Colon (tissue), 2 donors: Measurements from ENCODE around the gene VSNL1.

Experiments used
- FAIRE-seq: peaks from 2 replicates; lab custom pipeline; 2012; peaks lifted over from hg19 to GRCh38; lab: Jason Lieb, UNC
- donor health status: control.
- donor health status: control.

The VSNL1 gene

GRCh38 chr2:17583166-17583565, 42.7 kb downstream of the VSNL1 start:
- no peak for FAIRE-seq

- no peak for FAIRE-seq
Measured at GRCh38 chr2:17583646-17584045, 43.1 kb downstream of the VSNL1 start.

- FAIRE-seq: no peak
Measured at GRCh38 chr2:17584689-17585088, 44.2 kb downstream of the VSNL1 start.

GRCh38 chr2:17587469-17587868, 47.0 kb downstream of the VSNL1 start:
- FAIRE-seq: no peak

GRCh38 chr2:17588031-17588430, 47.5 kb downstream of the VSNL1 start:
- no peak for FAIRE-seq

- no peak for FAIRE-seq
Measured at GRCh38 chr2:17589406-17590035, 49.0 kb downstream of the VSNL1 start.

- FAIRE-seq: no peak
Measured at GRCh38 chr2:17590342-17590911, 49.9 kb downstream of the VSNL1 start.

- FAIRE-seq: no peak
Measured at GRCh38 chr2:17591846-17592245, 51.4 kb downstream of the VSNL1 start.

- no peak for FAIRE-seq
Measured at GRCh38 chr2:17592731-17593409, 52.4 kb downstream of the VSNL1 start.

- no peak for FAIRE-seq
Measured at GRCh38 chr2:17593445-17593840, 52.9 kb downstream of the VSNL1 start.

GRCh38 chr2:17593841-17594491, 53.5 kb downstream of the VSNL1 start:
- FAIRE-seq: no peak

- FAIRE-seq: no peak
Measured at GRCh38 chr2:17594533-17595401, 54.3 kb downstream of the VSNL1 start.

- no peak for FAIRE-seq
Measured at GRCh38 chr2:17599617-17600016, 59.1 kb downstream of the VSNL1 start.

- no peak for FAIRE-seq
Measured at GRCh38 chr2:17600556-17601204, 60.2 kb downstream of the VSNL1 start.

- no peak for FAIRE-seq
Measured at GRCh38 chr2:17604050-17604449, 63.6 kb downstream of the VSNL1 start.

GRCh38 chr2:17605696-17606095, 65.2 kb downstream of the VSNL1 start:
- no peak for FAIRE-seq

- FAIRE-seq: no peak
Measured at GRCh38 chr2:17606851-17607250, 66.4 kb downstream of the VSNL1 start.

- FAIRE-seq: no peak
Measured at GRCh38 chr2:17607379-17607778, 66.9 kb downstream of the VSNL1 start.

- no peak for FAIRE-seq
Measured at GRCh38 chr2:17608251-17608650, 67.8 kb downstream of the VSNL1 start.

- no peak for FAIRE-seq
Measured at GRCh38 chr2:17610521-17610920, 70.0 kb downstream of the VSNL1 start.

- FAIRE-seq: no peak
Measured at GRCh38 chr2:17611036-17611435, 70.5 kb downstream of the VSNL1 start.
